HG03442 (cell line): ENCODE results near the gene CNNM2.
"Not testable (repeated sequence)": the region's sequence is repeated elsewhere in the genome, so short reads cannot be mapped to it uniquely, and the experiment has no call there.

Source experiments
- ATAC-seq: cut with Tn5 transposase; IDR thresholded peaks from one replicate; pipeline ENCODE4 v1.9.1; 2021; ENCODE audit warnings: mild to moderate bottlenecking, moderate library complexity; ENCODE audit not compliant: unreplicated experiment

The CNNM2 gene

DNA sequence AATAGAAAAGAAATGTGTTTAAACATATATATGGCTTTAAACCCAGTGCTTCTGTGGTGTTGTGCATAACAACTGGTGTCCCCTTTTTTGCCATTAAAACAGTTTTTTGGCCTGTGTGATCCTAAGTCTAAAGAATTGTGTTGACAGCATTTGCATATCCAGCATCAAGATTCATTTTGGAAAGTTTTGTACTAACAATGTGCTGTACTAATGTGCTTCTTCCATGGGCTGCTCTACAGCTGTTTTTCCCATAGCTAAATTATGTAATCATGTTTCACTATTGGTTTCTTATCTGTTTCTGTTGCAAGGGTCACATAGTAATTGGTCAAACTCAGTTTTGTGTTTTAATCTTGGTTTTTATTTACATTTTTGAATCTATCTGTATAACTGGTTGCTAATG lies 5.5 kb downstream of the CNNM2 start:
- ATAC-seq = no peak

GRCh38 chr10:102926842-102927241 lies 8.7 kb downstream of the CNNM2 start:
- no peak for ATAC-seq

- ATAC-seq = no peak
These were observed 9.4 kb downstream of the CNNM2 start for GRCh38 chr10:102927311-102928010.

GRCh38 chr10:102928442-102928841 lies 10.3 kb downstream of the CNNM2 start:
- not testable (repeated sequence) for ATAC-seq

- ATAC-seq = no peak
These were observed 12.6 kb downstream of the CNNM2 start for GRCh38 chr10:102930720-102931119.

- ATAC-seq = no peak
These were observed 13.5 kb downstream of the CNNM2 start for GRCh38 chr10:102931643-102932042.

GRCh38 chr10:102935505-102935904 lies 17.4 kb downstream of the CNNM2 start:
- ATAC-seq = no peak

DNA sequence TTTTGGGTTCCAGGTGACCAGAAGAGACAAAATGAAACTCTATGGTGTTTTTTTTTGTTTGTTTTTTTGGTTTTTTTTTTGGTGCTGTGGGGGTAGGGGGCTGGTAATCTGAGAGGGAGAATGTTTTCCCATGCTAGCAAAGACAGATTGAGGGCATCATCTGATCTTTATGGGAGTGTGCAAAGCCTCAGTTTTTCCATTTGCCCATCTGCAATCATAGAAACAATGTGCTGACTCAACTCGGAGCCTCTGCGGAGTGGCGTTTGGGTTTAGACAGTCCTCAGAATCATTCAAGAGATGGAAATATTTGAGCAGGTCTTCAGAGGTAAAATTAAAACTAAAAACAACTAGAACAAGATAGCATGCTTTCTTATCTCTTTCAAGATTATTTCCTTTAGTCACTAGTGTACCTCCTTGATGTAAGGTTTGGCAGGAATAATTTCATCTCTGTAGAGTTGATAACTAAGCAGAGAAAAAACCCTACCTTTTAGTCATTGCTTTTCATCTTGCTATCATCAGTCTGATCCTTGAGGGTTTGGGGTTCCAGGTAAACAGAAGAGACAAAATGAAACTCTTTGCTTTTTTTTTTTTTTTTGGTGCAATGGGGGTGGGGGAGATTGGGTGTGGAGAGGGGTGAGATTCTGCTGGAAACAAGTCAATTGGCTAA lies 18.0 kb downstream of the CNNM2 start:
- ATAC-seq = no peak

DNA sequence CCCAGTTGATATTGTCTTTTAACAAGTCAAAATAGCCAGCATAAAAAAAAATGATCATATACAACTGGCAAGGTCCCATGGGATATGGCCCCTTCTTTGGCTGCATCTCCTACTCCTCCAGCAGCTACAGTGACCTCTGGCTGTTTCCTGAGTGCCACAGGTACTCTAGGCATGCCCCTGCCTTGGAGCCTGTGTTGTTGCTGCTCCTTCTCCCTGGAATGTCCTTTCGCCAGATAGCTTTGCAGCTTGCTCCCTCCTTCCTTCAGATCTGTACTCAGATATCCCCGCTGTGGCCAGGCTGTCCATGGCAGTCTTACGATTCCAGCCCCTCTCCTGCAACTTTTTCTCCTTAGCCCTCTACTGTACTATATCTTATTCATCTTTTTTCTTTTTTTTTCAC lies 23.3 kb downstream of the CNNM2 start:
- ATAC-seq = no peak

- no peak for ATAC-seq
These were observed 27.4 kb downstream of the CNNM2 start for GRCh38 chr10:102945449-102945848.

DNA sequence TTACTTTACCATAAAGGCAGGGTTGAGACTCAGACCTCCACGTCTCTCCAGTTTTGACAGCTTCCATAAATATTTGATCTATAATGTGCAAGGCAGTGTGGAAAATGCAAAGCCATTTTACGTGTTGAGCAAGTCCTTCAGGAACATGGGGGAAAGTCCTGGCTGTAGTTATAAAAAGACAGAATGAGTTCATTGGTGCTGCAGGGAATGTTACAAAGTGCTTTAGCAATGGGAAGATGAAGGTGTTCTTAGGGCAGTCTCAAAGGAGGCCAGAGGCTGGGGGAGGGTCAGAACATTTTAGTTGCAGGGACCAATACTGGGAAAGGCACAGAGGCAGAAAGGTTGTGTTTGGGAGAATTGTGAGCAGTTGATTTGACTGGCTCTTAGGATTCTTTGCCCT lies 27.9 kb downstream of the CNNM2 start:
- ATAC-seq = no peak

DNA sequence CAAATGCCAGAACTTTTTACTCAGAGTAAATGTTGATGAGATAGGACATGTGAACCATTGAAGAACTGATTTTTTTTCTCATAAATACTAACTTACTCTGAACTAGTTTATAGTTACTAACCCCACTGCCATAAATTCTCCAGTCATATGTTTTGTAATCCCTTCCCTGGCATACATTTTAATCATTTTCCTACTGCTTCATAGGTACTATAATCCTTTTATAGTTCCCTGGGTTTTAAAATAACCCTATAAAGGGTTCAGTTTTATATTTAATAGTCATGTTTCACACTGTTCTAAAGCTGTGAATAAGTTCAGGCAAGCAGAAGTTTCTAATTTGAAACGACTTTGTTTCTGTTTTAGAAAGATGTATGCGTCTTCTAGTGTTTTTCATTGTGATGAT lies 28.9 kb downstream of the CNNM2 start:
- ATAC-seq = no peak

DNA sequence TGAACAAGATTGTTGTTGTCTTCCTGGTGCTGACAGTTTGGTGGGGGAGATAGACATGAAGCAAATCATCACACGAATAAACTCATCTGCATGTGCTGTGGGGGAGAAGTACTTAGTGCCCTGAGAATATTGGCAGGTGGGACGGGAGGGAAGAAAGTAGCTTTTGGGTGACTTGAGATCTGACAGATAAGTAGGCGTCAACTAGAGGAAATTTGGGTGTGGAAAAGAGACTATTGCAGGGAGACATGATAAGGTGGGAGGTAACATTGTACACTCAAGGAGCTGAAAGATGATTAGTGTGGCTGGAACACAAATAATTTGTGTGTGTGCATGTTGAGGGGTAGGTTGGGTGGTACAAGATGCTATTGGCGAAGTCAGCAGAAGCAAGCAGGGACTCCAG lies 30.1 kb downstream of the CNNM2 start:
- no peak for ATAC-seq

GRCh38 chr10:102948786-102949185 lies 30.7 kb downstream of the CNNM2 start:
- no peak for ATAC-seq

GRCh38 chr10:102949916-102950315 lies 31.8 kb downstream of the CNNM2 start:
- no peak for ATAC-seq

DNA sequence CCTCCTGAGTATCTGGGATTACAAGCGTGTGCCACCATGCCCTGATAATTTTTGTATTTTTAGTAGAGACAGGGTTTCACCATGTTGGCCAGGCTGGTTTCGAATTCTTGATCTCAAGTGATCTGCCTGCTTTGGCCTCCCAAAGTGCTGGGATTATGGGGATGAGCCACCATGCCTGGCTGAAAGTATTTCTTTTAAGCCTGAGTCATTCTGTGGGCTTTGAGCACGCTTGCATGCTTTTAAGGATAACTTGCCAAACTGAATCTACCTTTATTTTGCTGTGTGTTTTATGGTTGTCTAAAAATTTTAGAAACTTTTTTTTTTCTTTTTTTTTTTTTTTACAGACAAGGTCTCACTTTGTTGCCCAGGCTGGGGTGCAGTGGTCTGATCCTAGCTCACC lies 33.2 kb downstream of the CNNM2 start:
- ATAC-seq = no peak

GRCh38 chr10:102959360-102959759 lies 41.3 kb downstream of the CNNM2 start:
- ATAC-seq = no peak

DNA sequence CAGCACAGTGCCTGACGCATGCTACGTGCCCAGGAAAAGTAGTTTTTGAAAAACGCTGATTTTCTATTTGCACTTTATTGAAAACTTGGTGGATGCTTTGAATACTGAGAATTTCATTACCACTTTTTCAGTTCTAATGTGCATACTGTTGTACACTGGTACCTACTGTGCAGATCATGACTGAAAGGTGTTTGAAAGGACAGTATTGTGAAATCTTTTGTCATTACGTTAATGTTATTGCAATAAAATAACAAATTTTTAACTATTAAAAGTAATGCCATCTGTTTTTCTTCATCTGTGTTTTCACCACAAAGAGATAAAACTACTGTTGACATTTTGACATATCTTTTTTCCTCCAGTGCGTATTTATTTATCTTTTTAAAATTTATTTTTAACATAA lies 42.1 kb downstream of the CNNM2 start:
- ATAC-seq = no peak

- no peak for ATAC-seq
These were observed 44.2 kb downstream of the CNNM2 start for GRCh38 chr10:102962267-102962666.

GRCh38 chr10:102962951-102963755 lies 45.1 kb downstream of the CNNM2 start:
- no peak for ATAC-seq

DNA sequence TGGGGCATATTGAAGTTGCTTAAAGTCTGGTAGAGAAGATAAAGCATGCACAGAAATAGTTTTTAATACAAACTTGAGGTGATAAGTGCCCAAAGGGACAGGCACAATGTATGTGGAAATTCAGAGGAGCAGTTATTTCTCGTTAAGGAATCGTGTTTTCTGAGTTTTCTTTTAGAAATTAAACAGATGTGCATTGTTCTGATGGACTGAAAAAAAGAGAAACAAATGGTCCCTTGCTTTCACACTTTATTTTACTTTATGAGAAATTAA lies 45.6 kb downstream of the CNNM2 start:
- ATAC-seq = no peak

GRCh38 chr10:102964064-102964463 lies 46.0 kb downstream of the CNNM2 start:
- not testable (repeated sequence) for ATAC-seq
